Measurements from ENCODE around the gene EXOC7.

DNA sequence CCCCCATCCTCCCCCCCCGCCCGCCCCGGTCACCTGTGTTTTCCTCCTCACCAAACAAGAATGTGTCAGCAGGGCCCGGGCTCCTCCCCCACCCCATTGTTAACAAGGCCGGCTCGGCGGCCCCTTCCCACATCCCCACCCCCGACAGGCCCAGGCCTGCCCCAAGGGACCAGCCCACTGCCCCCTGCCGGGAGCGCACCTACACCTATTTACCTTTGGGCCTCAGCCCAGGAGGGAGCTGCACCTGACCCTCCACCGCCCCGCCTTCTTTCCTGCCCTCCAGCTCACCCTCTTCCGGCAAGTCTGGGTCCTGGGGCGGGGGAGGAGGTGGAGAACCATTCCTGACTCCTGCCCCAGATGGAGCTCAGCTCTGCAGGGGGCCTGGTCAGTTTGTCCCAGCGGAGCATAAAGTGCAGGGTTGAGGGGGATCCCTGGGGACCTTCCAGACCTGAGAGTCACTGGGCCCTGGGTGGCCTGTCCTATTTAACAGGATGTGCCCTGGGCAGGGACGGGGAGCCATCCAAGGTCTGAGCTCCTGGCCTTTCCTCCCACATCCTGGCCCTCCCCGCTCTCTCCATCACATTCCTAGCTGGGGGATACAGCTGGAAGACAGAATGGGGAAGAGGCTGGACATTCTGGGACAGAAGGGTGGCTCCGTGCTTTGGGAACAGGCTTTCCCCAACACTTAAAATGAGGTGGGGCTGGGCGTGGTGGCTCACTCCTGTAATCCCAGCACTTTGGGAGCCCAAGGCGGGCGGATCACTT, 29.2 kb upstream of the EXOC7 start:
- TF ChIP-seq, protein P1, sequence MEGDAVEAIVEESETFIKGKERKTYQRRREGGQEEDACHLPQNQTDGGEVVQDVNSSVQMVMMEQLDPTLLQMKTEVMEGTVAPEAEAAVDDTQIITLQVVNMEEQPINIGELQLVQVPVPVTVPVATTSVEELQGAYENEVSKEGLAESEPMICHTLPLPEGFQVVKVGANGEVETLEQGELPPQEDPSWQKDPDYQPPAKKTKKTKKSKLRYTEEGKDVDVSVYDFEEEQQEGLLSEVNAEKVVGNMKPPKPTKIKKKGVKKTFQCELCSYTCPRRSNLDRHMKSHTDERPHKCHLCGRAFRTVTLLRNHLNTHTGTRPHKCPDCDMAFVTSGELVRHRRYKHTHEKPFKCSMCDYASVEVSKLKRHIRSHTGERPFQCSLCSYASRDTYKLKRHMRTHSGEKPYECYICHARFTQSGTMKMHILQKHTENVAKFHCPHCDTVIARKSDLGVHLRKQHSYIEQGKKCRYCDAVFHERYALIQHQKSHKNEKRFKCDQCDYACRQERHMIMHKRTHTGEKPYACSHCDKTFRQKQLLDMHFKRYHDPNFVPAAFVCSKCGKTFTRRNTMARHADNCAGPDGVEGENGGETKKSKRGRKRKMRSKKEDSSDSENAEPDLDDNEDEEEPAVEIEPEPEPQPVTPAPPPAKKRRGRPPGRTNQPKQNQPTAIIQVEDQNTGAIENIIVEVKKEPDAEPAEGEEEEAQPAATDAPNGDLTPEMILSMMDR (IDR thresholded peaks at IDR 0.05; ENCODE audit: poor library complexity, severe bottlenecking): no peak
- no peak for TF ChIP-seq SMC3 (conservative IDR thresholded peaks at IDR 0.05; ENCODE audit: poor library complexity)
- TF ChIP-seq REST (IDR thresholded peaks at IDR 0.05; ENCODE audit: borderline replicate concordance): no peak
- TF ChIP-seq EZH2 (IDR thresholded peaks at IDR 0.05; ENCODE audit: borderline replicate concordance, insufficient read depth, low read length, poor library complexity, severe bottlenecking): no peak
- no peak for TF ChIP-seq RAD21 (conservative IDR thresholded peaks at IDR 0.05)
- TF ChIP-seq MXI1 (conservative IDR thresholded peaks at IDR 0.05; ENCODE audit: poor library complexity, severe bottlenecking): no peak
- TF ChIP-seq TAF1 (IDR thresholded peaks at IDR 0.05; ENCODE audit: low read depth): no peak
